ENCODE measurements around the gene EMC8.

GRCh38 chr16:85822145-85822544 lies 22.8 kb upstream of the EMC8 start:
- TF ChIP-seq POLR2A (IDR thresholded peaks at IDR 0.05; ENCODE audit: borderline replicate concordance, extremely low read depth, insufficient read depth, insufficient read length), result no peak
- TF ChIP-seq ZNF274 (IDR thresholded peaks at IDR 0.05; ENCODE audit: low read depth, low read length), result no peak
- no peak for TF ChIP-seq EZH2 (IDR thresholded peaks at IDR 0.05)
- no peak for TF ChIP-seq REST (IDR thresholded peaks at IDR 0.05; ENCODE audit: low read depth)
- TF ChIP-seq CTCF (IDR thresholded peaks at IDR 0.05 in 2 of 3, conservative IDR thresholded peaks at IDR 0.05 in 1 of 3; ENCODE audit: borderline replicate concordance in 1 of 3, insufficient read depth in 1 of 3, low read depth in 2 of 3, low read length in 2 of 3), result no peak
- no peak for TF ChIP-seq ZBTB33 (IDR thresholded peaks at IDR 0.05; ENCODE audit: extremely low read depth, insufficient replicate concordance, low read length)
- TF ChIP-seq RAD21 (IDR thresholded peaks at IDR 0.05; ENCODE audit: low read depth), result no peak
- TF ChIP-seq POLR2AphosphoS5 (IDR thresholded peaks at IDR 0.05; ENCODE audit: low read depth, low read length), result no peak
- no peak for TF ChIP-seq SP1 (IDR thresholded peaks at IDR 0.05; ENCODE audit: low read depth)
- no peak for TF ChIP-seq CEBPB (IDR thresholded peaks at IDR 0.05; ENCODE audit: low read depth)
- no peak for TF ChIP-seq YY1 (IDR thresholded peaks at IDR 0.05; ENCODE audit: extremely low read depth, insufficient replicate concordance, low read depth, low read length)
- TF ChIP-seq ELF1 (IDR thresholded peaks at IDR 0.05; ENCODE audit: borderline replicate concordance, low read depth), result no peak
- TF ChIP-seq ATF3 (IDR thresholded peaks at IDR 0.05), result no peak
- TF ChIP-seq EZH2phosphoT487 (IDR thresholded peaks at IDR 0.05; ENCODE audit: borderline replicate concordance), result no peak
